MM.1S (cell line): ENCODE results near the gene TMEM125.

ENCODE experiments used
- EZH2 ChIP-seq: fragments of 300-600 bp; sonication (generic); optimal IDR thresholded peaks from 2 replicates; pipeline ENCODE3; 2017; ENCODE audit warnings: low read depth, mild to moderate bottlenecking, antibody characterized with exemption, low read length, mixed read lengths
- EZH2phosphoT487 ChIP-seq: fragments of 300-600 bp; sonication (generic); IDR thresholded peaks from 2 replicates; pipeline ENCODE4 v1.6.1; 2018; ENCODE audit warnings: antibody characterized with exemption, low read length
- TF ChIP-seq, protein P1 (sequence below): fragments of 300-600 bp; sonication (generic); IDR thresholded peaks from 2 replicates; pipeline ENCODE4 v1.5.1; 2016; ENCODE audit warnings: antibody characterized with exemption, low read length, mixed read lengths

DNA sequence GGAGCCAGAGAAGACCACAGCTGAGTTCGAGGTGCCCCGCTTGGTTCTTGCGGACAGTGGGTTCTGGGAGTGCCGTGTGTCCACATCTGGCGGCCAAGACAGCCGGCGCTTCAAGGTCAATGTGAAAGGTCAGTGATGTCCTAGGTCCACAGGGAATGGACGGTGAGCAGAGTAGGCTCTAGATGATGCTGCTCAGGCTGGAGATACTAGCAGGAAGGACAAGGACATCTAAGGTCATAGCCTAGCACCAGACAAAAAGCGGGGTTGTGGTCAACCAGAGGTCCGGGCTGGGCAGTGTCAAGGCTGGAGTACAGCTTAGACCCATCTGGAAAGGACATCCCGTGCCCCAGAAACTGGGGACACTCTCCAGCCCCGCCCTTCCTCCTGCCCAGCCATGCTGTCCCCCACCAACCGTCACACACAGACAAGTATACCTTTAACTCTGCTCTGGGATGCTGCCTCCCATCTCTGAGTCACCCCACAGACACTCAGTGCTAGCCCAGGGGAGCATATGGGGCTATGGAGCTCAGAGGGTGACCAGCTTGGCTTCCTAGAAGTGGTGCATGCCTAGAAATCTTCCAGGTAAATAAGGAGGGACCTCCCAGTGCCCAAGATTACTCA lies 39.7 kb downstream of the TMEM125 start:
- TF ChIP-seq, protein P1, sequence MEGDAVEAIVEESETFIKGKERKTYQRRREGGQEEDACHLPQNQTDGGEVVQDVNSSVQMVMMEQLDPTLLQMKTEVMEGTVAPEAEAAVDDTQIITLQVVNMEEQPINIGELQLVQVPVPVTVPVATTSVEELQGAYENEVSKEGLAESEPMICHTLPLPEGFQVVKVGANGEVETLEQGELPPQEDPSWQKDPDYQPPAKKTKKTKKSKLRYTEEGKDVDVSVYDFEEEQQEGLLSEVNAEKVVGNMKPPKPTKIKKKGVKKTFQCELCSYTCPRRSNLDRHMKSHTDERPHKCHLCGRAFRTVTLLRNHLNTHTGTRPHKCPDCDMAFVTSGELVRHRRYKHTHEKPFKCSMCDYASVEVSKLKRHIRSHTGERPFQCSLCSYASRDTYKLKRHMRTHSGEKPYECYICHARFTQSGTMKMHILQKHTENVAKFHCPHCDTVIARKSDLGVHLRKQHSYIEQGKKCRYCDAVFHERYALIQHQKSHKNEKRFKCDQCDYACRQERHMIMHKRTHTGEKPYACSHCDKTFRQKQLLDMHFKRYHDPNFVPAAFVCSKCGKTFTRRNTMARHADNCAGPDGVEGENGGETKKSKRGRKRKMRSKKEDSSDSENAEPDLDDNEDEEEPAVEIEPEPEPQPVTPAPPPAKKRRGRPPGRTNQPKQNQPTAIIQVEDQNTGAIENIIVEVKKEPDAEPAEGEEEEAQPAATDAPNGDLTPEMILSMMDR = no peak
- TF ChIP-seq EZH2phosphoT487 (no peak), EZH2 (no peak)
